AG04450 (cell line): Measurements from ENCODE around the gene PROX2. TPM values are rescaled to one million over a fixed set of nuclear protein-coding genes. Genes with fewer than 3 reads are reported as not detected.

Experiments used
- CTCF ChIA-PET: fragments of 300-600, 350-600 bp; formaldehyde crosslinking; extraction: SDS; loops from one replicate; lab custom pipeline; 2022; ENCODE audit warnings: antibody characterized with exemption, inconsistent platforms; lab: Charles Lee
- POLR2A ChIA-PET: fragments of 350-600 bp; formaldehyde crosslinking; extraction: SDS; loops from one replicate; lab custom pipeline; 2021; ENCODE audit warnings: antibody characterized with exemption, inconsistent platforms; lab: Yijun Ruan, JAX
- DNase-seq: peaks from one replicate; pipeline ENCODE4 v3.0.0-alpha.2; 2011; ENCODE audit warnings: low read depth, low spot score
- H3K27ac ChIP-seq: one replicate; pipeline ENCODE4 v1.5.1; 2012; ENCODE audit warnings: low read depth, low read length, control low read depth
- H3K27me3 ChIP-seq: one replicate; pipeline ENCODE4 v1.6.0; 2012; ENCODE audit warnings: low read length; ENCODE audit not compliant: control insufficient read depth, insufficient read depth
- H3K4me3 ChIP-seq: 2 replicates; pipeline ENCODE4 v1.5.1; 2011; ENCODE audit warnings: mild to moderate bottlenecking, low read depth, low read length, control low read depth
- H3K9me3 ChIP-seq: 2 replicates; pipeline ENCODE4 v1.5.1; 2012; ENCODE audit warnings: low read length; ENCODE audit not compliant: control insufficient read depth, insufficient read depth
- CTCF ChIP-seq: IDR thresholded peaks from 2 replicates; pipeline ENCODE4 v1.5.1; 2011; ENCODE audit warnings: low read depth, low read length, control low read depth, inconsistent platforms
- polyA plus RNA-seq: library from polyadenylated mRNA; depleted of rRNA; stranded (reverse); fragments of >200 nt; gene quantifications from 2 replicates; pipeline ENCODE4 v1.2.3, GENCODE V29; 2011

Gene PROX2
- polyA plus RNA-seq, 1 experiment, result not detected

DNA sequence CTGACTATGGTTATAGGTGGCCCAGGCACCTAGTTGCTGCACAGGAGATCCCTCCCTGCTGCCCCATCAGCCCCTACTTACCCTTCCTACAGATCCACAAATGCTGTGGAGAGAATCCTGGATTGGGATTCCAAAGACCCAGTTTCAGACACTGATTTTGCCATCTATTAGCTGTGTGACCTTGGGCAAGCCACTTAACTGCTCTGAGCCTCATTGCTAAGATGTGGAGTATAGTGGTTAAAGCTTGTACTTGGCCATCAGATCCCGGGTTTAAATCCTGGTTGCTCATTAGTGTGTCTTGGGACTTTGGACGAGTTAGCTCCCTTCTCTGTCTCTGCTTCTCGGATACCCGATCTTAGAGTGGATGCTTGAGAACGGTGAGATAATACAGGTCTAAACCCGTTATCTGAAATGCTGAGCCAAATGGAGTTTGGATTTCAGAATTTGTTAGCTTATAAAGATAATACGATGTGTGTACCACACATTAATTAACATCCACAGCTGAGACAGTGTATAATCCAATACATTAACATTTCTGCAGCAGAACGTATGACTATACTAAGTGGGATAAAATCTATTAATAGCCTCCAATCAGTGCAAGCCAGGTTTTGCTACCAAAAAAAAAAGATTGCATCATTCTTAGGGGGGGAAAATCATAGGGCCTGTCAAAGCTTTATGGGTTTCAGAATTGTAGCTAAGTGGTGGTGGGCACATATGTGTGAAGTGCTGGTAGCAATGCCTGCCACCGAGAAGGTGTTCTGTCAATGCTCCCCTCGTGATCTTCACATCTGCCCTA, 16.0 kb downstream of the PROX2 start:
- DNase-seq, result no peak
- no peak overlapping the region for H3K4me3 ChIP-seq
- no peaks in the 10 kb centered on the region for H3K9me3 ChIP-seq
- H3K27me3 ChIP-seq, result peaks cover 3% of the 10 kb centered on the region
- ChIA-PET POLR2A (interaction anchor here (0.5 to 1.6 kb wide), 5 partner anchors 19 to 75 kb away, joined by 3 to 6 read pairs (median 4); no protein-coding TSS in a partner anchor), CTCF (interaction anchor here (0.8 to 9.4 kb wide), 30 partner anchors 8 to 287 kb away, joined by 3 to 227 read pairs (median 6); partner anchors contain the start of genes DLST, PROX2 and RPS6KL1)
- H3K27ac ChIP-seq, result no peak overlapping the region
- TF ChIP-seq CTCF, result no peak

- CTCF ChIA-PET, result interaction anchor here (1.8 to 9.4 kb wide), 5 partner anchors 10 to 231 kb away, joined by 4 to 227 read pairs (median 93); partner anchors contain the start of genes DLST and PROX2
- Histone ChIP-seq H3K27ac (no peak overlapping the region), H3K27me3 (no peaks in the 10 kb centered on the region), H3K4me3 (no peak overlapping the region), H3K9me3 (no peaks in the 10 kb centered on the region)
- no peak for TF ChIP-seq CTCF
- POLR2A ChIA-PET, result no interaction called here
- DNase-seq, result no peak
Observed at GRCh38 chr14:74858022-74858421, 17.9 kb downstream of the PROX2 start.

- ChIA-PET CTCF (interaction anchor here (0.6 to 9.4 kb wide), 3 partner anchors 13 to 233 kb away, joined by 3 to 227 read pairs (median 93); no protein-coding TSS in a partner anchor), POLR2A (interaction anchor here (0.6 kb wide), 1 partner anchor 14 kb away, joined by 8 read pairs; no protein-coding TSS in a partner anchor)
- Histone ChIP-seq H3K27ac (no peak overlapping the region), H3K27me3 (no peaks in the 10 kb centered on the region), H3K9me3 (no peaks in the 10 kb centered on the region), H3K4me3 (no peak overlapping the region)
- no peak for DNase-seq
- no peak for TF ChIP-seq CTCF
Observed at GRCh38 chr14:74856366-74856765, 19.6 kb downstream of the PROX2 start.

GRCh38 chr14:74855945-74856344, 20.0 kb downstream of the PROX2 start:
- POLR2A ChIA-PET, result interaction anchor here (0.6 kb wide), 1 partner anchor 15 kb away, joined by 8 read pairs; no protein-coding TSS in a partner anchor

More at GRCh38 chr14:74855945-74856344, 20.0 kb downstream of the PROX2 start:
- no peak for DNase-seq
- Histone ChIP-seq H3K4me3 (no peak overlapping the region), H3K9me3 (no peaks in the 10 kb centered on the region), H3K27me3 (no peaks in the 10 kb centered on the region), H3K27ac (no peak overlapping the region)
- no peak for TF ChIP-seq CTCF
- CTCF ChIA-PET, result interaction anchor here (0.6 to 9.4 kb wide), 3 partner anchors 13 to 233 kb away, joined by 3 to 227 read pairs (median 93); no protein-coding TSS in a partner anchor
